IMR-90 (cell line): Measurements from ENCODE around the gene RALA. TPM values are rescaled to one million over a fixed set of nuclear protein-coding genes. Genes with fewer than 3 reads are reported as not detected.
A peak's percentile ranks its signal among the peaks of the same experiment; 100 is the strongest.

Experiments used
- ATAC-seq: fragments of 200-7000 bp; cut with Tn5 transposase; 2 replicates; pipeline ENCODE4 v1.9.1; 2020; ENCODE audit warnings: low read depth, mild to moderate bottlenecking, moderate library complexity
- BruUV-seq: library from RNA; stranded (reverse); fragments of 400-500 nt; replicated peaks from 2 replicates; lab custom pipeline; 2021; lab: Mats Ljungman, UMichigan
- CTCF ChIA-PET: fragments of 300-600 bp; formaldehyde crosslinking; extraction: SDS; loops from one replicate; lab custom pipeline; 2021; ENCODE audit warnings: antibody characterized with exemption; lab: Yijun Ruan, JAX
- POLR2A ChIA-PET: fragments of 300-600 bp; sonication (Branson Sonifier 250); formaldehyde crosslinking; loops from one replicate; lab custom pipeline; 2022; ENCODE audit warnings: antibody characterized with exemption; ENCODE audit not compliant: unreplicated experiment; lab: Charles Lee
- DNase-seq: peaks from one replicate; pipeline ENCODE4 v3.0.0; 2013
- H2AFZ ChIP-seq: replicated peaks from 2 replicates; pipeline ENCODE3; 2013; ENCODE audit warnings: low read length, mild to moderate bottlenecking; ENCODE audit not compliant: poor library complexity
- H2AK5ac ChIP-seq: 2 replicates; pipeline ENCODE4 v1.6.1; 2013; ENCODE audit warnings: low read depth, low read length, inconsistent platforms
- H2AK9ac ChIP-seq: replicated peaks from 2 replicates; pipeline ENCODE3; 2013; ENCODE audit warnings: mild to moderate bottlenecking, low read depth, low read length, moderate library complexity; ENCODE audit not compliant: poor library complexity
- H2BK120ac ChIP-seq: 2 replicates; pipeline ENCODE4 v1.6.1; 2013; ENCODE audit warnings: low read depth, low read length, inconsistent platforms
- H2BK15ac ChIP-seq: 3 replicates; pipeline ENCODE4 v1.6.1; 2013; ENCODE audit warnings: low read depth, low read length, inconsistent platforms
- H2BK20ac ChIP-seq: 2 replicates; pipeline ENCODE4 v1.6.1; 2013; ENCODE audit warnings: low read depth, mild to moderate bottlenecking, inconsistent platforms, low read length, moderate library complexity
- H2BK5ac ChIP-seq: 2 replicates; pipeline ENCODE4 v1.6.1; 2013; ENCODE audit warnings: mild to moderate bottlenecking, low read depth, low read length, inconsistent platforms; ENCODE audit not compliant: poor library complexity, severe bottlenecking
- H3K14ac ChIP-seq: replicated peaks from 2 replicates; pipeline ENCODE4 v1.6.1; 2013; ENCODE audit warnings: low read depth, low read length, inconsistent platforms
- H3K18ac ChIP-seq: 2 replicates; pipeline ENCODE4 v1.6.1; 2013; ENCODE audit warnings: low read depth, low read length, control low read depth
- H3K23ac ChIP-seq: 2 replicates; pipeline ENCODE4 v1.6.1; 2013; ENCODE audit warnings: low read depth, low read length, inconsistent platforms
- H3K27ac ChIP-seq: 2 replicates; pipeline ENCODE4 v1.5.1; 2013; ENCODE audit warnings: mild to moderate bottlenecking, control low read depth, low read length; ENCODE audit not compliant: insufficient read depth
- H3K27me3 ChIP-seq: 2 replicates; pipeline ENCODE4 v1.6.1; 2013; ENCODE audit warnings: low read length; ENCODE audit not compliant: control insufficient read depth, insufficient read depth
- H3K36me3 ChIP-seq: 2 replicates; pipeline ENCODE4 v1.6.1; 2013; ENCODE audit warnings: low read length, mixed read lengths; ENCODE audit not compliant: control insufficient read depth, insufficient read depth
- H3K4ac ChIP-seq: 2 replicates; pipeline ENCODE4 v1.6.1; 2013; ENCODE audit warnings: low read depth, low read length, inconsistent platforms
- H3K4me1 ChIP-seq: 2 replicates; pipeline ENCODE4 v1.6.1; 2013; ENCODE audit warnings: low read length, mixed read lengths; ENCODE audit not compliant: control insufficient read depth, insufficient read depth
- H3K4me2 ChIP-seq: 2 replicates; pipeline ENCODE4 v1.6.1; 2013; ENCODE audit warnings: low read depth, mild to moderate bottlenecking, control low read depth, low read length, moderate library complexity
- H3K4me3 ChIP-seq: 2 replicates; pipeline ENCODE4 v1.5.1; 2013; ENCODE audit warnings: low read depth, mild to moderate bottlenecking, control low read depth, low read length, moderate library complexity; ENCODE audit not compliant: insufficient read depth
- H3K56ac ChIP-seq: 2 replicates; pipeline ENCODE4 v1.6.1; 2013; ENCODE audit warnings: low read length, inconsistent platforms; ENCODE audit not compliant: insufficient read depth; ENCODE audit errors: extremely low read depth
- H3K79me1 ChIP-seq, 2 experiments: 2 replicates each; pipeline ENCODE4 v1.6.1; 2013; ENCODE audit warnings: low read length in 2 of 2, inconsistent platforms in 1 of 2, low read depth in 1 of 2
- H3K9ac ChIP-seq: 2 replicates; pipeline ENCODE4 v1.6.1; 2013; ENCODE audit warnings: low read depth, low read length, control low read depth
- H3K9me1 ChIP-seq: 2 replicates; pipeline ENCODE4 v1.6.1; 2013; ENCODE audit warnings: low read length, inconsistent platforms; ENCODE audit not compliant: insufficient read depth
- H3K9me3 ChIP-seq: 2 replicates; pipeline ENCODE4 v1.6.1; 2013; ENCODE audit warnings: low read length; ENCODE audit not compliant: control insufficient read depth, insufficient read depth
- H4K20me1 ChIP-seq: 2 replicates; pipeline ENCODE4 v1.6.1; 2013; ENCODE audit warnings: low read length, inconsistent platforms; ENCODE audit not compliant: insufficient read depth
- H4K5ac ChIP-seq: 2 replicates; pipeline ENCODE4 v1.6.1; 2013; ENCODE audit warnings: mild to moderate bottlenecking, low read depth, low read length, control low read depth
- H4K8ac ChIP-seq, 2 experiments: 2 replicates each; pipeline ENCODE4 v1.6.1; 2013; ENCODE audit warnings: low read depth in 2 of 2, low read length in 2 of 2, control low read depth in 1 of 2, inconsistent platforms in 1 of 2
- H4K91ac ChIP-seq: 2 replicates; pipeline ENCODE4 v1.6.1; 2013; ENCODE audit warnings: low read depth, low read length, inconsistent platforms; ENCODE audit not compliant: insufficient read depth
- BHLHE40 ChIP-seq: fragments of 150-350 bp; IDR thresholded peaks from 2 replicates; pipeline ENCODE4 v1.6.1; 2016; ENCODE audit warnings: mild to moderate bottlenecking, low read depth, low read length
- CEBPB ChIP-seq: IDR thresholded peaks from 2 replicates; pipeline ENCODE4 v1.6.1; 2012; ENCODE audit warnings: low read depth, low read length, improper control_type of control experiment
- CHD1 ChIP-seq: IDR thresholded peaks from 2 replicates; pipeline ENCODE4 v1.6.1; 2012; ENCODE audit warnings: low read depth, low read length, improper control_type of control experiment
- FOS ChIP-seq: fragments of 150-350 bp; IDR thresholded peaks from 2 replicates; pipeline ENCODE4 v1.6.1; 2016; ENCODE audit warnings: low read depth, low read length
- MAFK ChIP-seq: IDR thresholded peaks from 2 replicates; pipeline ENCODE4 v1.6.1; 2012; ENCODE audit warnings: low read depth, low read length, improper control_type of control experiment
- MAZ ChIP-seq: IDR thresholded peaks from 2 replicates; pipeline ENCODE4 v1.6.1; 2012; ENCODE audit warnings: low read depth, mild to moderate bottlenecking, low read length, improper control_type of control experiment, moderate library complexity, borderline replicate concordance
- MXI1 ChIP-seq: IDR thresholded peaks from 2 replicates; pipeline ENCODE4 v1.6.1; 2012; ENCODE audit warnings: low read depth, mild to moderate bottlenecking, low read length, moderate library complexity, borderline replicate concordance
- NFE2L2 ChIP-seq: fragments of 150-350 bp; IDR thresholded peaks from 2 replicates; pipeline ENCODE4 v1.6.1; 2016; ENCODE audit warnings: low read depth, mild to moderate bottlenecking, low read length
- POLR2A ChIP-seq: IDR thresholded peaks from 2 replicates; pipeline ENCODE4 v1.6.1; 2012; ENCODE audit warnings: mild to moderate bottlenecking, low read depth, low read length
- RAD21 ChIP-seq: IDR thresholded peaks from 2 replicates; pipeline ENCODE4 v1.6.1; 2012; ENCODE audit warnings: low read length, improper control_type of control experiment
- RCOR1 ChIP-seq: IDR thresholded peaks from 2 replicates; pipeline ENCODE4 v1.6.1; 2012; ENCODE audit warnings: mild to moderate bottlenecking, low read length, improper control_type of control experiment; ENCODE audit not compliant: insufficient replicate concordance
- RFX5 ChIP-seq: IDR thresholded peaks from 2 replicates; pipeline ENCODE4 v1.8.0; 2012; ENCODE audit warnings: low read depth, mild to moderate bottlenecking, low read length, moderate library complexity
- SMC3 ChIP-seq: fragments of 150-350 bp; IDR thresholded peaks from 2 replicates; pipeline ENCODE4 v1.6.1; 2016; ENCODE audit warnings: low read depth, mild to moderate bottlenecking, antibody characterized with exemption, low read length, moderate library complexity
- whole genome bisulfite sequencing, 2 experiments: methylation state at CpG; one replicate each; pipeline versions ENCODE4 v1.1.5 to v1.1.7; 2013; ENCODE audit warnings: missing lambda C conversion rate in 2 of 2; ENCODE audit not compliant: insufficient read length in 1 of 2; ENCODE audit errors: extremely low coverage in 2 of 2; 5-methylcytosine and 5-hydroxymethylcytosine counted together
- dilution Hi-C: fragments of 300-500 bp; cut with HindIII; formaldehyde crosslinking; loops from one replicate; pipeline ENCODE4 v1.14.3; 2018; ENCODE audit warnings: low sequenced_read_pairs; ENCODE audit not compliant: unreplicated experiment
- in situ Hi-C: fragments of 300-500 bp; cut with MboI; formaldehyde crosslinking; loops from 3 replicates; pipeline ENCODE4 v1.14.3; 2019; ENCODE audit warnings: low sequenced_read_pairs, inconsistent platforms, mixed read lengths
- intact Hi-C: fragments of 100-400 bp; cut with micrococcal nuclease; formaldehyde crosslinking; loops from 2 replicates; pipeline ENCODE4 v1.10.0; 2022
- polyA plus RNA-seq, 3 experiments: library from polyadenylated mRNA; depleted of rRNA; stranded (reverse); fragments of >200 nt; gene quantifications; 2 replicates each; pipeline ENCODE4 v1.2.3, GENCODE V29; 2012; ENCODE audit warnings: low replicate concordance in 1 of 3
- total RNA-seq: library from RNA; depleted of rRNA; stranded (reverse); fragments of >200 nt; gene quantifications from 2 replicates; pipeline ENCODE4 v1.2.3, GENCODE V29; 2012
- TF ChIP-seq, protein P1 (sequence below): fragments of 150-350 bp; IDR thresholded peaks from 2 replicates; pipeline ENCODE4 v1.6.1; 2016; ENCODE audit warnings: low read depth, mild to moderate bottlenecking, low read length, moderate library complexity, borderline replicate concordance
- TF ChIP-seq, protein P2 (sequence below): fragments of 150-350 bp; IDR thresholded peaks from 2 replicates; pipeline ENCODE4 v1.6.1; 2017; ENCODE audit warnings: mild to moderate bottlenecking, antibody characterized with exemption, low read length, low read depth

Gene RALA
- total and polyA plus RNA-seq, 2 of the 4 experiments (the other 2 are of a cell fraction): 7.7 to 20.5 TPM

DNA sequence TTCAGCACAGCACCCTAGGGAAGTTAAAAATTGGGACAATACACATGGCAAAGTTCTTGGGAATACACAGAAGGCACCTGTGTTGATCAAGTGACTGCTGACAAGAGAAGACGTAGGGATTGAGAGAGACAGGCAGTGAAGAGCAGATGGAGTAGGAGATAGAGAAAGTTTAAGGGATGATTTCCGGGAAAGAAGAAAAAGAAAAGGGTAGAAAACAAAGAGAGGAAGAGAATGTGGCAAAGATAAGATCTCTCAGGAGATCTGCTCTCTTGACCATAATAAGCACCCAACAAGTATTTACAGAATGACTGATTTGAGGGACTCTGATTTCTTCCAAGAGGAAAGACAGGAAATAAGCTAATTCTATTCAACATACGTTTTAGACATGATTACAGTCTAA is 15.1 kb upstream of the RALA start:
- H3K9me1 ChIP-seq: no peaks in the 10 kb centered on the region
- CTCF ChIA-PET: no interaction called here
- no peaks in the 10 kb centered on the region for H3K27me3 ChIP-seq
- H2AFZ ChIP-seq: no peak overlapping the region
- H3K4me2 ChIP-seq: no peak overlapping the region
- TF ChIP-seq RFX5: no peak
- no peak for TF ChIP-seq MAZ
- TF ChIP-seq SMC3: no peak
- TF ChIP-seq BHLHE40: no peak
- no peak for TF ChIP-seq CEBPB
- TF ChIP-seq MAFK: no peak
- TF ChIP-seq, protein P1, sequence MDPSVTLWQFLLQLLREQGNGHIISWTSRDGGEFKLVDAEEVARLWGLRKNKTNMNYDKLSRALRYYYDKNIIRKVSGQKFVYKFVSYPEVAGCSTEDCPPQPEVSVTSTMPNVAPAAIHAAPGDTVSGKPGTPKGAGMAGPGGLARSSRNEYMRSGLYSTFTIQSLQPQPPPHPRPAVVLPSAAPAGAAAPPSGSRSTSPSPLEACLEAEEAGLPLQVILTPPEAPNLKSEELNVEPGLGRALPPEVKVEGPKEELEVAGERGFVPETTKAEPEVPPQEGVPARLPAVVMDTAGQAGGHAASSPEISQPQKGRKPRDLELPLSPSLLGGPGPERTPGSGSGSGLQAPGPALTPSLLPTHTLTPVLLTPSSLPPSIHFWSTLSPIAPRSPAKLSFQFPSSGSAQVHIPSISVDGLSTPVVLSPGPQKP: no peak
- TF ChIP-seq NFE2L2: no peak
- TF ChIP-seq, protein P2, sequence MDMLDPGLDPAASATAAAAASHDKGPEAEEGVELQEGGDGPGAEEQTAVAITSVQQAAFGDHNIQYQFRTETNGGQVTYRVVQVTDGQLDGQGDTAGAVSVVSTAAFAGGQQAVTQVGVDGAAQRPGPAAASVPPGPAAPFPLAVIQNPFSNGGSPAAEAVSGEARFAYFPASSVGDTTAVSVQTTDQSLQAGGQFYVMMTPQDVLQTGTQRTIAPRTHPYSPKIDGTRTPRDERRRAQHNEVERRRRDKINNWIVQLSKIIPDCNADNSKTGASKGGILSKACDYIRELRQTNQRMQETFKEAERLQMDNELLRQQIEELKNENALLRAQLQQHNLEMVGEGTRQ: no peak
- no peak for TF ChIP-seq FOS
- no peak for TF ChIP-seq POLR2A
- no peak for TF ChIP-seq MXI1
- TF ChIP-seq CHD1: no peak
- no peak for TF ChIP-seq RCOR1
- TF ChIP-seq RAD21: no peak
- no peak overlapping the region for H3K4ac ChIP-seq
- no peak for DNase-seq
- no TSS peak for BruUV-seq
- in situ Hi-C loops: no loop called here
- H3K23ac ChIP-seq: no peak overlapping the region
- peak overlapping the region; percentile 79 for H2BK20ac ChIP-seq
- no peak overlapping the region for H3K4me3 ChIP-seq
- H3K27ac ChIP-seq: no peak overlapping the region
- H2AK9ac ChIP-seq: no peak overlapping the region
- peaks cover 10% of the 10 kb centered on the region for H3K4me1 ChIP-seq
- H4K91ac ChIP-seq: no peak overlapping the region
- H3K18ac ChIP-seq: peak overlapping the region; percentile 40; the same call in 1 of the 2 replicates
- H3K14ac ChIP-seq: no peak overlapping the region
- H3K56ac ChIP-seq: no peak overlapping the region
- POLR2A ChIA-PET: interaction anchor here (0.7 kb wide), 1 partner anchor 42 kb away, joined by 3 read pairs; no protein-coding TSS in a partner anchor
- H3K9ac ChIP-seq: no peak overlapping the region
- H2BK5ac ChIP-seq: peak overlapping the region; percentile 23
- no peak for ATAC-seq
- H2BK120ac ChIP-seq: peak overlapping the region; percentile 63; the same call in 1 of the 2 replicates
- no peak overlapping the region; the same call in 1 of the 2 replicates for H4K5ac ChIP-seq
- H3K9me3 ChIP-seq: no peaks in the 10 kb centered on the region
- H4K8ac ChIP-seq: peak overlapping the region in 1 of 2 experiments; percentile 79; a peak in 2 of 4 replicates
- intact Hi-C loops: no loop called here
- no peaks in the 10 kb centered on the region for H4K20me1 ChIP-seq
- H2AK5ac ChIP-seq: no peak overlapping the region
- 100% methylated on average over 1 of the region's 3 CpGs; no CpG with 5 or more reads in 1 of the 2 experiments for WGBS, 2 experiments
- peaks cover 0 to 6% of the 10 kb centered on the region in 2 experiments; a peak in 1 of 4 replicates for H3K79me1 ChIP-seq
- no peak overlapping the region for H2BK15ac ChIP-seq
- no peaks in the 10 kb centered on the region for H3K36me3 ChIP-seq
- dilution Hi-C loops: no loop called here
